ENCODE data around the gene FAM110D.

Gene FAM110D

GRCh38 chr1:26190373-26190987 is 31.6 kb downstream of the FAM110D start, which contains the start of gene CATSPER4:
TSS of gene CATSPER4 (plus strand) at chr1:26190602. CDS start at chr1:26190628, 26 bp downstream.
- DNase-seq: peak; percentile 81

GRCh38 chr1:26191739-26192138 is 32.9 kb downstream of the FAM110D start:
- DNase-seq: no peak

- no peak for DNase-seq
Measured at GRCh38 chr1:26195805-26196204, 36.9 kb downstream of the FAM110D start.

- no peak for DNase-seq
Measured at GRCh38 chr1:26197301-26197700, 38.4 kb downstream of the FAM110D start.

GRCh38 chr1:26197813-26198212 is 38.9 kb downstream of the FAM110D start:
- DNase-seq: no peak

GRCh38 chr1:26200413-26200812 is 41.5 kb downstream of the FAM110D start:
- no peak for DNase-seq

GRCh38 chr1:26203642-26204318 is 44.9 kb downstream of the FAM110D start:
- DNase-seq: no peak

- DNase-seq: no peak
Measured at GRCh38 chr1:26210147-26210870, 51.4 kb downstream of the FAM110D start.

- DNase-seq: no peak
Measured at GRCh38 chr1:26212726-26213125, 53.8 kb downstream of the FAM110D start.

- DNase-seq: no peak
Measured at GRCh38 chr1:26213335-26213905, 54.5 kb downstream of the FAM110D start.

All from 8988T (cell line).